GM12878 (cell line): ENCODE data around the gene BZW1. TPM values are rescaled to one million over a fixed set of nuclear protein-coding genes. Genes with fewer than 3 reads are reported as not detected.

Experiments
- ATAC-seq: fragments of 200-7000 bp; cut with Tn5 transposase; 3 replicates; pipeline ENCODE4 v1.9.1; 2020; ENCODE audit warnings: mild to moderate bottlenecking, moderate library complexity
- BruUV-seq: library from RNA; stranded (reverse); fragments of 400-500 nt; replicated peaks from 2 replicates; lab custom pipeline; 2021; lab: Mats Ljungman, UMichigan
- CTCF ChIA-PET: fragments of 300-600 bp; sonication (Branson Sonifier 250); formaldehyde crosslinking; extraction: SDS; loops from one replicate; lab custom pipeline; 2021; ENCODE audit warnings: inconsistent platforms; lab: Yijun Ruan, JAX
- POLR2A ChIA-PET: fragments of 350-600 bp; formaldehyde crosslinking; extraction: SDS; loops from one replicate; lab custom pipeline; 2021; ENCODE audit warnings: inconsistent platforms; lab: Charles Lee
- RAD21 ChIA-PET: fragments of 300-600 bp; sonication (Branson Sonifier 250); formaldehyde crosslinking; loops from one replicate; lab custom pipeline; 2023; ENCODE audit warnings: antibody characterized with exemption; ENCODE audit not compliant: unreplicated experiment; lab: Charles Lee
- SMC1A ChIA-PET: fragments of 300-600 bp; sonication (Branson Sonifier 250); formaldehyde crosslinking; loops from one replicate; lab custom pipeline; 2023; ENCODE audit not compliant: unreplicated experiment, uncharacterized antibody; lab: Charles Lee
- DNase-seq: peaks from one replicate; pipeline ENCODE4 v3.0.0-alpha.2; 2011; ENCODE audit warnings: low read depth, low spot score
- FAIRE-seq: peaks from 3 replicates; lab custom pipeline; 2011; peaks lifted over from hg19 to GRCh38; lab: Jason Lieb, UNC
- H2AFZ ChIP-seq: 2 replicates; pipeline ENCODE4 v1.6.0; 2011; ENCODE audit warnings: low read depth, low read length, control low read depth; ENCODE audit not compliant: control insufficient read depth
- H3K27ac ChIP-seq: 2 replicates; pipeline ENCODE4 v1.5.1; 2011; ENCODE audit warnings: control low read depth; ENCODE audit not compliant: control insufficient read depth, insufficient read depth
- H3K27me3 ChIP-seq, 2 experiments: replicated peaks in 1 of 2; 2 replicates each; pipeline versions ENCODE4 v1.6.0 to v1.6.1; 2011; ENCODE audit warnings: low read length in 1 of 2; ENCODE audit not compliant: control insufficient read depth in 2 of 2, insufficient read depth in 2 of 2
- H3K36me3 ChIP-seq, 2 experiments: 2 replicates each; pipeline ENCODE4 v1.5.1; 2011; ENCODE audit warnings: low read length in 1 of 2; ENCODE audit not compliant: control insufficient read depth in 2 of 2, insufficient read depth in 2 of 2
- H3K4me1 ChIP-seq: 2 replicates; pipeline ENCODE4 v1.6.1; 2011; ENCODE audit warnings: mild to moderate bottlenecking, low read length, moderate library complexity, mixed read lengths; ENCODE audit not compliant: control insufficient read depth, insufficient read depth
- H3K4me2 ChIP-seq: 2 replicates; pipeline ENCODE4 v1.6.0; 2011; ENCODE audit warnings: control low read depth; ENCODE audit not compliant: control insufficient read depth, insufficient read depth
- H3K4me3 ChIP-seq: fragments of 200-600 bp; sonication (generic); 2 replicates; pipeline ENCODE4 v1.5.1; 2016
- H3K79me2 ChIP-seq: 2 replicates; pipeline ENCODE4 v1.6.0; 2011; ENCODE audit warnings: low read length; ENCODE audit not compliant: control insufficient read depth, insufficient read depth
- H3K9ac ChIP-seq: 2 replicates; pipeline ENCODE4 v1.8.0; 2011; ENCODE audit warnings: low read length, control low read depth, mixed read lengths; ENCODE audit not compliant: control insufficient read depth, insufficient read depth
- H3K9me3 ChIP-seq: replicated peaks from 3 replicates; pipeline ENCODE4 v1.5.1; 2011; ENCODE audit warnings: mild to moderate bottlenecking, low read length; ENCODE audit not compliant: control insufficient read depth, insufficient read depth
- H4K20me1 ChIP-seq: 2 replicates; pipeline ENCODE4 v1.6.0; 2011; ENCODE audit not compliant: control insufficient read depth, insufficient read depth
- BMI1 ChIP-seq: fragments of 450-650 bp; IDR thresholded peaks from 2 replicates; pipeline ENCODE4 v1.6.1; 2016; ENCODE audit warnings: mild to moderate bottlenecking, moderate library complexity, borderline replicate concordance
- CBFB ChIP-seq: IDR thresholded peaks from 2 replicates; pipeline ENCODE4 v1.6.1; 2016; ENCODE audit warnings: antibody characterized with exemption, low read depth
- KLF5 ChIP-seq: fragments of 450-650 bp; IDR thresholded peaks from 2 replicates; pipeline ENCODE4 v1.6.1; 2014; ENCODE audit warnings: mild to moderate bottlenecking; ENCODE audit not compliant: partially characterized antibody
- NBN ChIP-seq: fragments of 450-650 bp; IDR thresholded peaks from 2 replicates; pipeline ENCODE4 v1.6.1; 2016
- NFYB ChIP-seq: IDR thresholded peaks from 2 replicates; pipeline ENCODE4 v1.6.1; 2011; ENCODE audit warnings: low read depth, mild to moderate bottlenecking, low read length, improper control_type of control experiment, moderate library complexity; ENCODE audit not compliant: insufficient read depth
- PAX8 ChIP-seq: fragments of 450-650 bp; IDR thresholded peaks from 2 replicates; pipeline ENCODE4 v1.6.1; 2017; ENCODE audit warnings: mild to moderate bottlenecking, moderate library complexity
- PML ChIP-seq: IDR thresholded peaks from 2 replicates; pipeline ENCODE4 v1.6.1; 2012; ENCODE audit warnings: low read length, inconsistent platforms
- POU2F2 ChIP-seq: IDR thresholded peaks from 3 replicates; pipeline ENCODE4 v1.6.1; 2011; ENCODE audit warnings: low read depth, mild to moderate bottlenecking, low read length, borderline replicate concordance
- RAD21 ChIP-seq: IDR thresholded peaks from 2 replicates; pipeline ENCODE4 v1.6.1; 2011; ENCODE audit warnings: mild to moderate bottlenecking, low read depth, low read length, moderate library complexity; ENCODE audit not compliant: insufficient read depth
- RUNX3 ChIP-seq: IDR thresholded peaks from 2 replicates; pipeline ENCODE4 v1.6.1; 2012; ENCODE audit warnings: low read length, inconsistent platforms
- SMAD1 ChIP-seq: fragments of 450-650 bp; IDR thresholded peaks from 2 replicates; pipeline ENCODE4 v1.6.1; 2018; ENCODE audit warnings: mild to moderate bottlenecking, low read depth; ENCODE audit not compliant: partially characterized antibody
- SREBF1 ChIP-seq: IDR thresholded peaks from 2 replicates; pipeline ENCODE4 v1.6.1; 2012; ENCODE audit warnings: mild to moderate bottlenecking, low read length
- SUPT20H ChIP-seq: IDR thresholded peaks from 2 replicates; pipeline ENCODE4 v1.6.1; 2011; ENCODE audit warnings: low read depth, mild to moderate bottlenecking, low read length, moderate library complexity, borderline replicate concordance; ENCODE audit not compliant: control insufficient read depth
- TAF1 ChIP-seq: IDR thresholded peaks from 2 replicates; pipeline ENCODE4 v1.6.1; 2011; ENCODE audit warnings: mild to moderate bottlenecking, low read depth, low read length, borderline replicate concordance
- TBL1XR1 ChIP-seq: IDR thresholded peaks from 2 replicates; pipeline ENCODE4 v1.6.1; 2012; ENCODE audit warnings: low read depth, low read length, improper control_type of control experiment
- YY1 ChIP-seq: IDR thresholded peaks from 2 replicates; pipeline ENCODE4 v1.6.1; 2011; ENCODE audit warnings: low read depth, mild to moderate bottlenecking, low read length
- WGBS: methylation state at CpG from one replicate; pipeline ENCODE4 v1.1.6; 2016; ENCODE audit warnings: low lambda C conversion rate; ENCODE audit not compliant: insufficient replicate concordance, insufficient coverage; ENCODE audit errors: missing lambda C conversion rate; 5-methylcytosine and 5-hydroxymethylcytosine counted together
- in situ Hi-C: fragments of 300-500 bp; cut with MboI; formaldehyde crosslinking; loops from 9 replicates; pipeline ENCODE4 v1.14.3; 2018; ENCODE audit warnings: mixed read lengths
- intact Hi-C: fragments of 100-400 bp; cut with micrococcal nuclease; formaldehyde crosslinking; loops from one replicate; pipeline ENCODE4 v1.14.2; 2022; ENCODE audit not compliant: unreplicated experiment
- polyA plus RNA-seq, 11 experiments: library from polyadenylated mRNA; depleted of rRNA in 4 of 11; unstranded in 6 of 11; stranded (reverse) in 5 of 11; fragments of >200 nt; fragmentation: Nextera tagmentation in 4 of 11; fragmentation: Illumina TruSeq in 1 of 11; extraction: Ambion mirVana in 4 of 11; extraction: Trizol in 1 of 11; gene quantifications; 1 replicate in 1 of 11; 2 replicates in 10 of 11; pipeline versions ENCODE4 v1.2.1 to v1.2.3, GENCODE V29; 2011 to 2016; ENCODE audit warnings: inconsistent platforms in 2 of 11, missing spikeins in 2 of 11, low read depth in 1 of 11
- total RNA-seq, 4 experiments: library from RNA; depleted of rRNA in 3 of 4; stranded (reverse); fragments of >200 nt in 3 of 4; fragmentation: Illumina TruSeq in 1 of 4; extraction: Trizol in 1 of 4; gene quantifications; 2 replicates each; pipeline versions ENCODE4 v1.2.1 to v1.2.3, GENCODE V29; 2013 to 2021
- TF ChIP-seq, protein P1 (sequence below): fragments of 450-650 bp; formaldehyde crosslinking; IDR thresholded peaks from 2 replicates; pipeline ENCODE4 v1.4.0; 2020; ENCODE audit warnings: mild to moderate bottlenecking, moderate library complexity

BZW1 gene
- total and polyA plus RNA-seq, 10 of the 15 experiments (the other 5 are each of a cell fraction or from before 2014, with no cell fraction given), result 186 to 349 (median 269) TPM

GRCh38 chr2:200786423-200786822 lies 25.3 kb upstream of the BZW1 start:
- no peak for DNase-seq
- no peaks in the 10 kb centered on the region for H3K79me2 ChIP-seq
- peaks cover 0 to 3% of the 10 kb centered on the region in 2 experiments; a peak in 2 of 4 replicates for H3K27me3 ChIP-seq
- ChIA-PET POLR2A (interaction anchor here (0.5 to 0.7 kb wide), 3 partner anchors 50 to 156 kb away, joined by 4 to 9 read pairs (median 5); no protein-coding TSS in a partner anchor), SMC1A (no interaction called here), RAD21 (no interaction called here), CTCF (no interaction called here)
- H2AFZ ChIP-seq, result no peak overlapping the region
- H4K20me1 ChIP-seq, result no peaks in the 10 kb centered on the region
- no TSS peak for BruUV-seq
- H3K4me1 ChIP-seq, result no peaks in the 10 kb centered on the region
- WGBS, result 41% methylated on average over 2 of the region's 2 CpGs
- H3K27ac ChIP-seq, result no peak overlapping the region
- H3K36me3 ChIP-seq, result no peaks in the 10 kb centered on the region
- FAIRE-seq, result no peak
- ATAC-seq, result no peak
- H3K9ac ChIP-seq, result no peak overlapping the region
- no peaks in the 10 kb centered on the region for H3K9me3 ChIP-seq
- no peak overlapping the region for H3K4me2 ChIP-seq
- H3K4me3 ChIP-seq, result no peak overlapping the region
- in situ Hi-C loops (no loop called here), intact Hi-C loops (no loop called here)
- no peak for TF ChIP-seq NFYB

DNA sequence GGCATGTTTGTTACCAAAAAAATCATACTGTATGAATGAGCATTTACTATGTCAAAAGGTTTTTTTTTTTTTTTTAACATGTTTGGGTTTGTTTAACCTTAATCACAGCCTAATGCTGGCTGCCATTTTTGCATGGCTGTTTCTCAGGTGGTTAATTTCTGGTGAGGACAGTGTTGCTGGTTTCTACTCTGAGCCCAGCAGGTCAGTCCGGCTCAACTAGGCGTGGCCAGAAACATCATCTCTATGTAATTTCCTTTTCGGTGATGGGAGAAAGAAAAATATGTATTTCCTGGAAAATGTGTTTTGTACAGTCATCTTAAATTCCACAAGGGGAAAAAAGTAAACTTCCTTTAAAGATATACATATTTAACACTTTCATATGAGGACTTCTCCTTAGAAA lies 24.9 kb upstream of the BZW1 start:
- no peaks in the 10 kb centered on the region for H3K79me2 ChIP-seq
- no peak overlapping the region for H3K9ac ChIP-seq
- peaks cover 0 to 3% of the 10 kb centered on the region in 2 experiments; a peak in 2 of 4 replicates for H3K27me3 ChIP-seq
- ChIA-PET SMC1A (no interaction called here), CTCF (interaction anchor here (0.6 kb wide), 1 partner anchor 31 kb away, joined by 3 read pairs; no protein-coding TSS in a partner anchor), POLR2A (interaction anchor here (0.5 to 0.7 kb wide), 3 partner anchors 50 to 157 kb away, joined by 4 to 9 read pairs (median 5); no protein-coding TSS in a partner anchor), RAD21 (no interaction called here)
- no TSS peak for BruUV-seq
- intact Hi-C loops (no loop called here), in situ Hi-C loops (no loop called here)
- no peaks in the 10 kb centered on the region for H4K20me1 ChIP-seq
- H3K4me1 ChIP-seq, result no peaks in the 10 kb centered on the region
- no peaks in the 10 kb centered on the region for H3K9me3 ChIP-seq
- no peak for ATAC-seq
- H3K4me3 ChIP-seq, result no peak overlapping the region
- 75% methylated on average over 3 of the region's 3 CpGs for WGBS
- FAIRE-seq, result no peak
- no peaks in the 10 kb centered on the region for H3K36me3 ChIP-seq
- DNase-seq, result no peak
- no peak overlapping the region for H3K4me2 ChIP-seq
- H3K27ac ChIP-seq, result no peak overlapping the region
- H2AFZ ChIP-seq, result no peak overlapping the region
- no peak for TF ChIP-seq KLF5
- no peak for TF ChIP-seq RUNX3
- TF ChIP-seq, protein P1, sequence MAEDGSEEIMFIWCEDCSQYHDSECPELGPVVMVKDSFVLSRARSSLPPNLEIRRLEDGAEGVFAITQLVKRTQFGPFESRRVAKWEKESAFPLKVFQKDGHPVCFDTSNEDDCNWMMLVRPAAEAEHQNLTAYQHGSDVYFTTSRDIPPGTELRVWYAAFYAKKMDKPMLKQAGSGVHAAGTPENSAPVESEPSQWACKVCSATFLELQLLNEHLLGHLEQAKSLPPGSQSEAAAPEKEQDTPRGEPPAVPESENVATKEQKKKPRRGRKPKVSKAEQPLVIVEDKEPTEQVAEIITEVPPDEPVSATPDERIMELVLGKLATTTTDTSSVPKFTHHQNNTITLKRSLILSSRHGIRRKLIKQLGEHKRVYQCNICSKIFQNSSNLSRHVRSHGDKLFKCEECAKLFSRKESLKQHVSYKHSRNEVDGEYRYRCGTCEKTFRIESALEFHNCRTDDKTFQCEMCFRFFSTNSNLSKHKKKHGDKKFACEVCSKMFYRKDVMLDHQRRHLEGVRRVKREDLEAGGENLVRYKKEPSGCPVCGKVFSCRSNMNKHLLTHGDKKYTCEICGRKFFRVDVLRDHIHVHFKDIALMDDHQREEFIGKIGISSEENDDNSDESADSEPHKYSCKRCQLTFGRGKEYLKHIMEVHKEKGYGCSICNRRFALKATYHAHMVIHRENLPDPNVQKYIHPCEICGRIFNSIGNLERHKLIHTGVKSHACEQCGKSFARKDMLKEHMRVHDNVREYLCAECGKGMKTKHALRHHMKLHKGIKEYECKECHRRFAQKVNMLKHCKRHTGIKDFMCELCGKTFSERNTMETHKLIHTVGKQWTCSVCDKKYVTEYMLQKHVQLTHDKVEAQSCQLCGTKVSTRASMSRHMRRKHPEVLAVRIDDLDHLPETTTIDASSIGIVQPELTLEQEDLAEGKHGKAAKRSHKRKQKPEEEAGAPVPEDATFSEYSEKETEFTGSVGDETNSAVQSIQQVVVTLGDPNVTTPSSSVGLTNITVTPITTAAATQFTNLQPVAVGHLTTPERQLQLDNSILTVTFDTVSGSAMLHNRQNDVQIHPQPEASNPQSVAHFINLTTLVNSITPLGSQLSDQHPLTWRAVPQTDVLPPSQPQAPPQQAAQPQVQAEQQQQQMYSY (CRISPR knock-in tag), result no peak
- TF ChIP-seq YY1, result no peak
- TF ChIP-seq SUPT20H, result no peak
- TF ChIP-seq SREBF1, result no peak
- TF ChIP-seq PAX8, result no peak
- TF ChIP-seq RAD21, result no peak
- TF ChIP-seq TAF1, result no peak
- no peak for TF ChIP-seq PML
- TF ChIP-seq TBL1XR1, result no peak
- TF ChIP-seq BMI1, result no peak
- TF ChIP-seq NBN, result no peak
- no peak for TF ChIP-seq CBFB
- no peak for TF ChIP-seq POU2F2
- no peak for TF ChIP-seq SMAD1
